GM12874 (cell line): ENCODE data around the gene THAP4.

Source experiments
- TF ChIP-seq, protein P1 (sequence below): IDR thresholded peaks from 2 replicates; pipeline ENCODE4 v1.5.1; 2011; ENCODE audit warnings: low read depth, mild to moderate bottlenecking, control low read depth, low read length, moderate library complexity; ENCODE audit not compliant: insufficient read depth

The THAP4 gene

DNA sequence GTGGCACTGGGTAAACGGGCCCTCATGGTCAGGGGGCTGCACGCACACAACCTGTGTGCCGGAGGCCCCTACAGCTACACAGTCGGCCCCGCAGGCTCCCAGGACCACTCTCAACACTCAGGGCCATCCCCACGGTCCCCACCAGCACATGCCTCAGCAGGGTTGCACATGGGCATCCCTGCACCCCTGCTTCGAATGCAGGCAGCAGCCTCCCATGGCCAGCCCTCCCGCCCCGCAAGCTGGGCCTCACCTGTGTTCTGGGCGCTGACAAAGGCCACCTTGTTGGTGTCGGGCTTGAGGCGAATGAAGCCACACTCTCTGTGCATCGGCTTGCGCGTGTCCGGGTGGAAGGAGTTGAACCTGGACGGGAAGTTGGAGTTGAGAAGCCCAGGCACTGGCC is 34.2 kb downstream of the THAP4 start:
- TF ChIP-seq, protein P1, sequence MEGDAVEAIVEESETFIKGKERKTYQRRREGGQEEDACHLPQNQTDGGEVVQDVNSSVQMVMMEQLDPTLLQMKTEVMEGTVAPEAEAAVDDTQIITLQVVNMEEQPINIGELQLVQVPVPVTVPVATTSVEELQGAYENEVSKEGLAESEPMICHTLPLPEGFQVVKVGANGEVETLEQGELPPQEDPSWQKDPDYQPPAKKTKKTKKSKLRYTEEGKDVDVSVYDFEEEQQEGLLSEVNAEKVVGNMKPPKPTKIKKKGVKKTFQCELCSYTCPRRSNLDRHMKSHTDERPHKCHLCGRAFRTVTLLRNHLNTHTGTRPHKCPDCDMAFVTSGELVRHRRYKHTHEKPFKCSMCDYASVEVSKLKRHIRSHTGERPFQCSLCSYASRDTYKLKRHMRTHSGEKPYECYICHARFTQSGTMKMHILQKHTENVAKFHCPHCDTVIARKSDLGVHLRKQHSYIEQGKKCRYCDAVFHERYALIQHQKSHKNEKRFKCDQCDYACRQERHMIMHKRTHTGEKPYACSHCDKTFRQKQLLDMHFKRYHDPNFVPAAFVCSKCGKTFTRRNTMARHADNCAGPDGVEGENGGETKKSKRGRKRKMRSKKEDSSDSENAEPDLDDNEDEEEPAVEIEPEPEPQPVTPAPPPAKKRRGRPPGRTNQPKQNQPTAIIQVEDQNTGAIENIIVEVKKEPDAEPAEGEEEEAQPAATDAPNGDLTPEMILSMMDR = no peak

DNA sequence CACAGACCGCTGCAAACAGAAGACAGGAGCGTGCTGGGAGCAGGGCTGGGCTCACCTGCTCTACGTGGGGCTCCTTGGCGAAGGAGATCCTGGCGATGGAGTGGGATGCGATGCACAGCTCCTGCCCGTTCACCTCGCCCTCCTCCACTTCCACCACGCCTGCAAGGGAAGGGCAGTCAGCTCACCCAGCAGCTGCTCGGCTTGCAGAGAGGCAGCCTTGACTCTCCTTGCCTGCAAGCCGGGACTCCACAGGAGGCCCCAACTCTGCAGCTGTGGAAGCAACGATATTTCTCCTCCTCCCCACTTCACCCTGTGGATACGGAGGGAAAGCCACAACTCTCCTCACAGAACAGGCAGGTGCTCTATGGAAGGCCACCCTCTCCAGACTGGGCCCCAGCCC is 35.1 kb downstream of the THAP4 start:
- TF ChIP-seq, protein P1 = no peak

DNA sequence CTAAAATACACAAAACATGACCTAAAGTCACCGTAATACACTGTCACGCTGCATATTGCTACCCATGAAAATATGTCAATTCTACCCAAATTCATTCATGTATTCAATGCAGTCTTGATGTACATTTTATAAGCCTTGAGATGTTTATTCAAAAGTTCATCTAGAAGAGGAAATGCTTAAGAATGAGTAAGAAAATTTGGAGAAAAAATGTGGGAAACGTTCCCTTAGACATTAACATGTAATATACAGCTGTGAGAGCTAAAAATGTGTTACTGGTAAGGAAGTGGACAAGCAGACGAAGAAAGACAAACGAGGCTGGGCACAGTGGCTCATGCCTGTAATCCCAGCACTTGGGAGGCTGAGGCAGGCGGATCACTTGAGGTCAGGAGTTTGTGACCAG is 37.3 kb downstream of the THAP4 start:
- TF ChIP-seq, protein P1 = no peak

DNA sequence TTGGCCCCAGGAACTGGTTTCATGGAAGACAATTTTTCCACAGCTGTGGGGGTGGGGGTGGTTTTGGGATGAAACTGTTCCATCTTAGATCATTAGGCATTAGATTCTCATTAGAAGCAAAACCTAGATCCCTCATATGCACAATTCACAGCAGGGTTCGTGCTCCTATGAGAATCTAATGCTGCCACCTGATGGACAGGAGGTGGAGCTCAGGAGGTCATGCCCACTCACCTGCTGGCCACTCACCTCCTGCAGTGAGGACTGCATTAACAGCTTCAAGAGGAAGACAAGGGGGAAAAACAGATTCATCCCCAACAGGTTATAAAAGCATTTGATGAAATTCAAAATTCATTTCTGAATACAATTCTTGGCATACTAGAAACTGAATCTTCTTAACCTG is 38.5 kb downstream of the THAP4 start:
- TF ChIP-seq, protein P1 = 0 out of 2 replicates have a peak, but pooled peaks have one; percentile 9

DNA sequence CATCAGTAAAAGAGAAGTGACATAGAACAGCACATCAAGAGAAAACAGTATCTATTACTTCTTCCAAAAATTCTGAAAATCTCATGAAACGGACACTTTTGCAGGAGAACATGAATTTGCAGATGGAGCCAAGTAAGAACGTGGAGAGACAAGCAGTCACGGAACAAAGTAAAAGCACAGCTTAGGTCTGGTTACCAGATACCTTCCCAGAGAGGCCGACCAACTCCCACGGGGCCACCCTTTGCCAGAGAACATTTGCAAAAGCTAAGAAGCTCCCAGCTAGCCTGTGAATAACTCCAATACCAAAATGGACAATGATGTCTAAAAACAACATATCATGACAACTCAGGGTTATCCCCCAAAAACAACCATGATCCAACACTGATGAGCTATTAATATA is 38.9 kb downstream of the THAP4 start:
- TF ChIP-seq, protein P1 = no peak

DNA sequence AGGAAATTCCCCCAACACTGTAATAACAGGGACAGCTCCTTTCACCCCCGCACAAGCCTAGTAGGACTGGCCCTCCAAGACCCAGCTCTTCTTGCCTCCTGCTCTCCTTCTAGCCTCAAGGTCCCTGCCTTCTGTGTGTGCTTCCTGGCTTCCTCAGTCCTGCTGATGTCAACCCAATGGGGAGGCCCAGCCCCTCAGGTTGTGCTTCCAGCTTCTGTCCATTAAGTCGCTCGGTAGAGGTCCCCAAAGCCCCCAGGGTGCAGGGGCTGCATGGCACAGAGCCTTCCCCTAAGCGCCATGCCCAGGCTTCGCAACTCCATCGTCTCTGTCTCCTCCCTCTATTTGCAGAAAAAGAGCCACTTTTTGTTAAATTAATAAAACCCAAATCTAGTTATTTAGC is 39.4 kb downstream of the THAP4 start:
- TF ChIP-seq, protein P1 = no peak

DNA sequence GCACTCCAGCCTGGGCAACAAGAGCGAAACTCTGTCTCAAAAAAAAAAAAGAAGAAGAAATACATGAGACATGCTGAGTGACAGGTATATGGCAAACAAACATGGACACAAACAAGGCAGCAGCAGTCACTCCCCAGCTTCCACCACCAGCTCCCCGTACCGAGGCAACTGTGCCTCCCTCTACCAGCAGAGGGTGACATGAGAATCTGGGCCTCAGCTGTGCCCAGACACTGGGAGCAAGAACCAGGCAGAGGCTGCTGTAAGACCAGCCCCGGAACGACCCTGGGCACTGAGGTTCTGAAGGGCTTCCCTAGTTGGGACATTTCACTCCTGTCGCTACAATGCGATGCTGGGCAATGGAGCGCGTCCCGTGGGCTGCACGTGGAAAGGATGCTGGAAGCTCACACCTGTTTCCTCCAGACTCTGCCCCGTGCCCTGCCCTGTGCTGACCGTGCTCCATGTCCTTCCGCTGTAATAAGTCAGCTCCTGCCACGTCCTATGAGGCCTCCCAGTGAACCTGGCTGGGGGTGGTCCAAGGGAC is 41.3 kb downstream of the THAP4 start:
- TF ChIP-seq, protein P1 = peak; percentile 30; the same call in 1 of the 2 replicates
